ENCODE results near the gene VPS16. TPM values are rescaled to one million over a fixed set of nuclear protein-coding genes. Genes with fewer than 3 reads are reported as not detected.

The VPS16 gene
- total RNA-seq, 1 experiment from 2014 or later, result 38.1 TPM

DNA sequence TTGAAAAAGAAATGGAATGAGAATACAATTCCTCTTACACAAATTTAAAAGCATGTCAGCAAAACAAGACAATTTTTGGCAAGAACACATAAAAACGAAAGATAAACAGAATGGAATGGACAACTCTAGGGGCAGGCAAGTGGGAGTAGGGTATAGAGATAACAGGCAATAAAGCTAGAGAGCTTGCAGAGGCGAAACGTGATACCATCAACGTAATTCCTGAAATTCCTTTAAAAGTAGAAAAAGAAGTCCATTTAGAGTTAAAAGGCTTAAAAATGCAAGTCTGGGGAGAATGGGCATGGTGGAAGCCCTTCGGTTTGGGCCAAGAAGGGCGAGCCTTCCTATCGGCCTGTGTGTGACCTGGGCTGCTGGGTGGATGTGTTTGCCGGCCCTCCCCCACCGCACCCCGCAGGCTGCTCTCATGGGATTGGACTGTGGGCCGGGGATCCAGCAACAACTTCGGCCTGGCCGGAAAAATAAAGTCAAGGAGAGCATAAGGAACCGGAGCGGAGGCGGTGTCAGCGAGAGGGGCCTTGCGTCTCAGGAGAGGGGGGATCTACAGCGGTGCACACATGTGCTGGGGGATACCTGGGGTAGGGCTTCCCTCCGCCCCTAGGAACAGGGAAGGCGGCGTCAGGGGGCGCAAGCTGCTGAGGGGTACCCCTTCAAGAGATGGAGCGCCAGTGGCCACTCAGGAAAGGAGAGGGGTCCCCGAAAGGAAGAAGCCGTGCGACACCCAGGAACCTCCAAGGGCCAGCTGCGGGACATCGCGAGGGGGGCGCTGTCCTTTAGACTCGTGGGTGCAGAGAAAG is 20.3 kb upstream of the VPS16 start:
- no TSS peak for BruUV-seq (replicated peaks)
- Histone ChIP-seq H3K36me3 (ENCODE audit: control insufficient read depth in 1 of 2, insufficient read depth in 2 of 2, low read length in 2 of 2) (no peaks in the 10 kb centered on the region), H3K27ac (ENCODE audit: low read depth, low read length) (no peak overlapping the region), H3K9me2 (ENCODE audit: insufficient read depth) (no peaks in the 10 kb centered on the region), H4K20me1 (ENCODE audit: insufficient read depth) (no peaks in the 10 kb centered on the region), H3K4me2 (ENCODE audit: low read length) (no peak overlapping the region), H3K9ac (ENCODE audit: low read length) (no peak overlapping the region), H2AFZ (ENCODE audit: low read depth, low read length, poor library complexity, severe bottlenecking) (no peak overlapping the region), H3K27me3 (ENCODE audit: insufficient read depth, low read length) (peaks cover 3% of the 10 kb centered on the region; the same call in 1 of the 2 replicates), H3K4me3 (replicated peaks in 1 of 2; ENCODE audit: low read depth in 1 of 2, low read length in 2 of 2) (no peak overlapping the region), H3K4me1 (ENCODE audit: control insufficient read depth in 1 of 2, insufficient read depth in 2 of 2, low read length in 2 of 2) (peaks cover 3 to 7% of the 10 kb centered on the region in 2 experiments; a peak in 3 of 4 replicates), H3K9me3 (ENCODE audit: control insufficient read depth in 1 of 2, insufficient read depth in 1 of 2, low read depth in 1 of 2, low read length in 2 of 2) (no peaks in the 10 kb centered on the region), H3K79me2 (ENCODE audit: insufficient read depth, low read length) (no peaks in the 10 kb centered on the region)
- DNase-seq (ENCODE audit: low read depth, low spot score) (no peak), ATAC-seq (no peak)
- no peak for TF ChIP-seq POLR2A (IDR thresholded peaks at IDR 0.05; ENCODE audit: borderline replicate concordance, extremely low read depth, insufficient read depth, insufficient read length)
- TF ChIP-seq, protein P1, sequence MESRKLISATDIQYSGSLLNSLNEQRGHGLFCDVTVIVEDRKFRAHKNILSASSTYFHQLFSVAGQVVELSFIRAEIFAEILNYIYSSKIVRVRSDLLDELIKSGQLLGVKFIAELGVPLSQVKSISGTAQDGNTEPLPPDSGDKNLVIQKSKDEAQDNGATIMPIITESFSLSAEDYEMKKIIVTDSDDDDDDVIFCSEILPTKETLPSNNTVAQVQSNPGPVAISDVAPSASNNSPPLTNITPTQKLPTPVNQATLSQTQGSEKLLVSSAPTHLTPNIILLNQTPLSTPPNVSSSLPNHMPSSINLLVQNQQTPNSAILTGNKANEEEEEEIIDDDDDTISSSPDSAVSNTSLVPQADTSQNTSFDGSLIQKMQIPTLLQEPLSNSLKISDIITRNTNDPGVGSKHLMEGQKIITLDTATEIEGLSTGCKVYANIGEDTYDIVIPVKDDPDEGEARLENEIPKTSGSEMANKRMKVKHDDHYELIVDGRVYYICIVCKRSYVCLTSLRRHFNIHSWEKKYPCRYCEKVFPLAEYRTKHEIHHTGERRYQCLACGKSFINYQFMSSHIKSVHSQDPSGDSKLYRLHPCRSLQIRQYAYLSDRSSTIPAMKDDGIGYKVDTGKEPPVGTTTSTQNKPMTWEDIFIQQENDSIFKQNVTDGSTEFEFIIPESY (IDR thresholded peaks at IDR 0.05; ENCODE audit: extremely low read depth, insufficient replicate concordance, low read length), result no peak
- TF ChIP-seq EZH2phosphoT487 (IDR thresholded peaks at IDR 0.05; ENCODE audit: borderline replicate concordance), result no peak
- no peak for TF ChIP-seq SRF (IDR thresholded peaks at IDR 0.05; ENCODE audit: low read depth)
- no peak for TF ChIP-seq EGR1 (IDR thresholded peaks at IDR 0.05; ENCODE audit: low read depth)
- ChIA-PET POLR2A (no interaction called here), CTCF (no interaction called here), RAD21 (ENCODE audit: low non-redundant PET in 1 of 2, low total read pairs in 2 of 2, uncharacterized antibody in 2 of 2, unreplicated experiment in 2 of 2) (no interaction called here)
- intact Hi-C loops (cut with micrococcal nuclease), result no loop called here
